Uterus (tissue), 4 donors: Measurements from ENCODE around the gene TYW1. TPM values are rescaled to one million over a fixed set of nuclear protein-coding genes. Genes with fewer than 3 reads are reported as not detected.

Source experiments
- DNase-seq, 2 donors: peaks; one replicate each; pipeline ENCODE4 v3.0.0-alpha.2; 2019 to 2020
- H3K27ac ChIP-seq, 2 donors: fragments of 200-600 bp; sonication (generic); 1 replicate in 1 of 2; 2 replicates in 1 of 2; pipeline ENCODE4 v1.5.1; 2016 to 2018
- H3K27me3 ChIP-seq, 2 donors: fragments of 200-600 bp; sonication (generic); one replicate each; pipeline ENCODE4 v1.5.1; 2018 to 2019; ENCODE audit warnings: control low read depth in 1 of 2
- H3K36me3 ChIP-seq, 2 donors: fragments of 200-600 bp; sonication (generic); one replicate each; pipeline ENCODE4 v1.5.1; 2019; ENCODE audit warnings: control low read depth in 1 of 2
- H3K4me1 ChIP-seq, 2 donors: fragments of 200-600 bp; sonication (generic); one replicate each; pipeline ENCODE4 v1.5.1; 2018 to 2019; ENCODE audit warnings: control low read depth in 1 of 2
- H3K4me3 ChIP-seq, 2 donors: fragments of 200-600 bp; sonication (generic); 1 replicate in 1 of 2; 2 replicates in 1 of 2; pipeline ENCODE4 v1.5.1; 2018 to 2019; ENCODE audit warnings: mild to moderate bottlenecking in 1 of 2
- H3K9me3 ChIP-seq, 2 donors: fragments of 200-600 bp; sonication (generic); one replicate each; pipeline ENCODE4 v1.5.1; 2019; ENCODE audit warnings: control low read depth in 1 of 2
- CTCF ChIP-seq, 4 experiments: fragments of 200-600 bp in 2 of 4; fragments of 450-650 bp in 2 of 4; sonication (generic) in 2 of 4; IDR thresholded peaks; one replicate each; pipeline ENCODE4 v1.5.1; 2016 to 2019; ENCODE audit warnings: antibody characterized with exemption in 4 of 4, mild to moderate bottlenecking in 2 of 4, moderate library complexity in 1 of 4
- POLR2A ChIP-seq, 2 donors: fragments of 450-650 bp; IDR thresholded peaks; one replicate each; pipeline ENCODE4 v1.6.1; 2016; ENCODE audit warnings: antibody characterized with exemption in 2 of 2, mild to moderate bottlenecking in 1 of 2, moderate library complexity in 1 of 2
- intact Hi-C: fragments of 100-400 bp; cut with DNase I; formaldehyde crosslinking; loops from one replicate; pipeline ENCODE4 v1.15.1; 2023; ENCODE audit warnings: low total_unique reads
- total RNA-seq, 4 donors: library from RNA; depleted of rRNA in 3 of 4; stranded (reverse); fragments of >200 nt in 3 of 4; gene quantifications; one replicate each; pipeline versions ENCODE4 v1.1.0 to v1.2.4, GENCODE V29; 2014 to 2023
- donor health status: DM: yes; HTN: yes; CAD: no.

Gene TYW1
- total RNA-seq, 4 donors from 2014 or later: 28.1 to 57.9 (median 36.4) TPM

GRCh38 chr7:66953044-66953427 lies 43.6 kb upstream of the TYW1 start:
- intact Hi-C loops: no loop called here
- DNase-seq: no peak
- Histone ChIP-seq H3K4me1 (no peaks in the 10 kb centered on the region), H3K9me3 (no peaks in the 10 kb centered on the region), H3K27me3 (no peaks in the 10 kb centered on the region), H3K36me3 (no peaks in the 10 kb centered on the region), H3K4me3 (no peak overlapping the region), H3K27ac (no peak overlapping the region)
- no peak for TF ChIP-seq POLR2A (IDR thresholded peaks at IDR 0.05)
- TF ChIP-seq CTCF (IDR thresholded peaks at IDR 0.05): no peak

- no peak for DNase-seq
- Histone ChIP-seq H3K27me3 (no peaks in the 10 kb centered on the region), H3K9me3 (no peaks in the 10 kb centered on the region), H3K4me1 (no peaks in the 10 kb centered on the region), H3K4me3 (no peak overlapping the region), H3K27ac (no peak overlapping the region), H3K36me3 (no peaks in the 10 kb centered on the region)
- no peak for TF ChIP-seq CTCF (IDR thresholded peaks at IDR 0.05)
- intact Hi-C loops: no loop called here
Observed at GRCh38 chr7:66957595-66958290, 38.9 kb upstream of the TYW1 start.

GRCh38 chr7:66958538-66959350 lies 37.9 kb upstream of the TYW1 start:
- Histone ChIP-seq H3K4me3 (no peak overlapping the region), H3K4me1 (no peaks in the 10 kb centered on the region), H3K9me3 (no peaks in the 10 kb centered on the region), H3K27me3 (no peaks in the 10 kb centered on the region), H3K27ac (no peak overlapping the region), H3K36me3 (no peaks in the 10 kb centered on the region)
- TF ChIP-seq POLR2A (IDR thresholded peaks at IDR 0.05) (no peak), CTCF (IDR thresholded peaks at IDR 0.05) (no peak)
- DNase-seq: no peak
- intact Hi-C loops: no loop called here

GRCh38 chr7:66960192-66960591 lies 36.4 kb upstream of the TYW1 start:
- intact Hi-C loops: no loop called here
- Histone ChIP-seq H3K36me3 (no peaks in the 10 kb centered on the region), H3K27ac (no peak overlapping the region), H3K9me3 (no peaks in the 10 kb centered on the region), H3K4me3 (no peak overlapping the region), H3K27me3 (no peaks in the 10 kb centered on the region), H3K4me1 (no peaks in the 10 kb centered on the region)
- no peak for TF ChIP-seq CTCF (IDR thresholded peaks at IDR 0.05)
- no peak for TF ChIP-seq POLR2A (IDR thresholded peaks at IDR 0.05)
- no peak for DNase-seq

- H3K9me3 ChIP-seq: no peaks in the 10 kb centered on the region
- H3K4me1 ChIP-seq: no peaks in the 10 kb centered on the region
- no peaks in the 10 kb centered on the region for H3K27me3 ChIP-seq
- no peak for DNase-seq
- H3K27ac ChIP-seq: no peak overlapping the region
- H3K4me3 ChIP-seq: no peak overlapping the region
- H3K36me3 ChIP-seq: no peaks in the 10 kb centered on the region
- intact Hi-C loops: no loop called here
- no peak for TF ChIP-seq POLR2A (IDR thresholded peaks at IDR 0.05)
- TF ChIP-seq CTCF (IDR thresholded peaks at IDR 0.05): no peak
Observed at GRCh38 chr7:66961096-66961495, 35.5 kb upstream of the TYW1 start.
